ENCODE measurements around the gene DUSP9.

DNA sequence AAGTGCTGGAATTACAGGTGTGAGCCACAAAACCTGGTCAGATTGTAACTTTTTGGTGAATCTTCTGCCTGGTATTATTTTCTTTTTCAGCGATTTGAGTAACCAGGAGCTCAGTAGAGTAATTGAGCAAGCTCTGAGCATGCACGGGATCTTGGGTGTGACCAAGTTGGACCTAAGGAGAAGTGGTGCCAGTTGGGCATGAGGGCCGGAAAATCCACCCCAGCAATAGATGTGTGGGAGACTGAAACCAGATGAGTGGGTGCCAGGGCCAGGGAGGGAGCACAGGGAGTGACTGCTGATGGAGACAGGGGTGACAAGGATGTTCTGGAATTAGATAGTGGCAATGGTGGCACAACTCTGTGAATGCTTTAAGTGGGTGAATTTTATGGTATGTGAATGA lies 44.4 kb upstream of the DUSP9 start:
- TF ChIP-seq TAF1 (IDR thresholded peaks at IDR 0.05; ENCODE audit: borderline replicate concordance, insufficient read depth, low read length), result no peak
- no peak for TF ChIP-seq SIN3A (IDR thresholded peaks at IDR 0.05; ENCODE audit: borderline replicate concordance, insufficient read depth, low read length)
- TF ChIP-seq, protein P1, sequence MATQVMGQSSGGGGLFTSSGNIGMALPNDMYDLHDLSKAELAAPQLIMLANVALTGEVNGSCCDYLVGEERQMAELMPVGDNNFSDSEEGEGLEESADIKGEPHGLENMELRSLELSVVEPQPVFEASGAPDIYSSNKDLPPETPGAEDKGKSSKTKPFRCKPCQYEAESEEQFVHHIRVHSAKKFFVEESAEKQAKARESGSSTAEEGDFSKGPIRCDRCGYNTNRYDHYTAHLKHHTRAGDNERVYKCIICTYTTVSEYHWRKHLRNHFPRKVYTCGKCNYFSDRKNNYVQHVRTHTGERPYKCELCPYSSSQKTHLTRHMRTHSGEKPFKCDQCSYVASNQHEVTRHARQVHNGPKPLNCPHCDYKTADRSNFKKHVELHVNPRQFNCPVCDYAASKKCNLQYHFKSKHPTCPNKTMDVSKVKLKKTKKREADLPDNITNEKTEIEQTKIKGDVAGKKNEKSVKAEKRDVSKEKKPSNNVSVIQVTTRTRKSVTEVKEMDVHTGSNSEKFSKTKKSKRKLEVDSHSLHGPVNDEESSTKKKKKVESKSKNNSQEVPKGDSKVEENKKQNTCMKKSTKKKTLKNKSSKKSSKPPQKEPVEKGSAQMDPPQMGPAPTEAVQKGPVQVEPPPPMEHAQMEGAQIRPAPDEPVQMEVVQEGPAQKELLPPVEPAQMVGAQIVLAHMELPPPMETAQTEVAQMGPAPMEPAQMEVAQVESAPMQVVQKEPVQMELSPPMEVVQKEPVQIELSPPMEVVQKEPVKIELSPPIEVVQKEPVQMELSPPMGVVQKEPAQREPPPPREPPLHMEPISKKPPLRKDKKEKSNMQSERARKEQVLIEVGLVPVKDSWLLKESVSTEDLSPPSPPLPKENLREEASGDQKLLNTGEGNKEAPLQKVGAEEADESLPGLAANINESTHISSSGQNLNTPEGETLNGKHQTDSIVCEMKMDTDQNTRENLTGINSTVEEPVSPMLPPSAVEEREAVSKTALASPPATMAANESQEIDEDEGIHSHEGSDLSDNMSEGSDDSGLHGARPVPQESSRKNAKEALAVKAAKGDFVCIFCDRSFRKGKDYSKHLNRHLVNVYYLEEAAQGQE (IDR thresholded peaks at IDR 0.05; ENCODE audit: insufficient read depth in 1 of 2, low read depth in 2 of 2, low read length in 2 of 2), result no peak
- no peak for TF ChIP-seq POLR2AphosphoS5 (IDR thresholded peaks at IDR 0.05; ENCODE audit: low read depth, low read length)
